PC-3 (cell line): Measurements from ENCODE around the gene ERI3.

ENCODE experiments used
- EZH2 ChIP-seq: fragments of 300-600 bp; sonication (generic); IDR thresholded peaks from one replicate; pipeline ENCODE4 v1.6.1; 2017; ENCODE audit warnings: antibody characterized with exemption, mild to moderate bottlenecking, low read length; ENCODE audit not compliant: unreplicated experiment
- TF ChIP-seq, protein P1 (sequence below): fragments of 300-600 bp; sonication (generic); conservative IDR thresholded peaks from 2 replicates; pipeline ENCODE4 v1.5.1; 2017; ENCODE audit warnings: antibody characterized with exemption, low read depth, mild to moderate bottlenecking, low read length

DNA sequence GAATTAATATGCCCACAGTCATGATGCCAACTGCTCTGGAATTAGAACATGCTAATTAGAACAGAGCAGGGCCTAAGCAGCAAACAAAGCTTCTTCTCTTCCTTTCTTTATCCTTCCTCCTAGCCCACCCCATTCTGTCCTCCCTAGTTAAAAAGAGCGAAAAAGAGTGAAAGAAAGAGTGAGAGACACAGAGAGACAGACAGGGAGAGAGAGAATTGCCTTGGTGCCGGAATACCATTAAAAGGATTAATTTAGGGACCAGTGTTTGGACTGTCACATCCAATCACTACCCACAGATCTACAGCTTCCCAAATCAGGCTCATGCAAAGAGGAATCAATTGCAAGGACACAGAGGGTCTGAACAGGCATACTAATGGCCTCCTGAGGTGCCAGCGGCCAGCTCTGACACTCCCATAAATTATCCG lies 7.0 kb downstream of the ERI3 start:
- TF ChIP-seq, protein P1, sequence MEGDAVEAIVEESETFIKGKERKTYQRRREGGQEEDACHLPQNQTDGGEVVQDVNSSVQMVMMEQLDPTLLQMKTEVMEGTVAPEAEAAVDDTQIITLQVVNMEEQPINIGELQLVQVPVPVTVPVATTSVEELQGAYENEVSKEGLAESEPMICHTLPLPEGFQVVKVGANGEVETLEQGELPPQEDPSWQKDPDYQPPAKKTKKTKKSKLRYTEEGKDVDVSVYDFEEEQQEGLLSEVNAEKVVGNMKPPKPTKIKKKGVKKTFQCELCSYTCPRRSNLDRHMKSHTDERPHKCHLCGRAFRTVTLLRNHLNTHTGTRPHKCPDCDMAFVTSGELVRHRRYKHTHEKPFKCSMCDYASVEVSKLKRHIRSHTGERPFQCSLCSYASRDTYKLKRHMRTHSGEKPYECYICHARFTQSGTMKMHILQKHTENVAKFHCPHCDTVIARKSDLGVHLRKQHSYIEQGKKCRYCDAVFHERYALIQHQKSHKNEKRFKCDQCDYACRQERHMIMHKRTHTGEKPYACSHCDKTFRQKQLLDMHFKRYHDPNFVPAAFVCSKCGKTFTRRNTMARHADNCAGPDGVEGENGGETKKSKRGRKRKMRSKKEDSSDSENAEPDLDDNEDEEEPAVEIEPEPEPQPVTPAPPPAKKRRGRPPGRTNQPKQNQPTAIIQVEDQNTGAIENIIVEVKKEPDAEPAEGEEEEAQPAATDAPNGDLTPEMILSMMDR = no peak
- TF ChIP-seq EZH2 = no peak
